Stimulated activated CD4-positive, alpha-beta T cell treated with anti-CD3 and anti-CD28 coated beads, Interleukin-4, amount 100 ng/mL, for 48 hours (primary cell): Measurements from ENCODE around the gene PTGES.
"Not testable (repeated sequence)": the region's sequence is repeated elsewhere in the genome, so short reads cannot be mapped to it uniquely, and the experiment has no call there.

Source experiments
- DNase-seq, 2 donors: peaks; one replicate each; pipeline ENCODE4 v3.0.0-alpha.2; 2020; ENCODE audit warnings: low read depth in 2 of 2

The PTGES gene

GRCh38 chr9:129770741-129771140 is 17.9 kb upstream of the PTGES start:
- no peak for DNase-seq

GRCh38 chr9:129769669-129770068 is 16.8 kb upstream of the PTGES start:
- DNase-seq, result no peak

GRCh38 chr9:129768486-129768885 is 15.6 kb upstream of the PTGES start:
- DNase-seq, result no peak

- DNase-seq, result no peak
Observed at GRCh38 chr9:129765764-129766317, 13.0 kb upstream of the PTGES start.

- no peak for DNase-seq
Observed at GRCh38 chr9:129762985-129763926, 10.4 kb upstream of the PTGES start.

DNA sequence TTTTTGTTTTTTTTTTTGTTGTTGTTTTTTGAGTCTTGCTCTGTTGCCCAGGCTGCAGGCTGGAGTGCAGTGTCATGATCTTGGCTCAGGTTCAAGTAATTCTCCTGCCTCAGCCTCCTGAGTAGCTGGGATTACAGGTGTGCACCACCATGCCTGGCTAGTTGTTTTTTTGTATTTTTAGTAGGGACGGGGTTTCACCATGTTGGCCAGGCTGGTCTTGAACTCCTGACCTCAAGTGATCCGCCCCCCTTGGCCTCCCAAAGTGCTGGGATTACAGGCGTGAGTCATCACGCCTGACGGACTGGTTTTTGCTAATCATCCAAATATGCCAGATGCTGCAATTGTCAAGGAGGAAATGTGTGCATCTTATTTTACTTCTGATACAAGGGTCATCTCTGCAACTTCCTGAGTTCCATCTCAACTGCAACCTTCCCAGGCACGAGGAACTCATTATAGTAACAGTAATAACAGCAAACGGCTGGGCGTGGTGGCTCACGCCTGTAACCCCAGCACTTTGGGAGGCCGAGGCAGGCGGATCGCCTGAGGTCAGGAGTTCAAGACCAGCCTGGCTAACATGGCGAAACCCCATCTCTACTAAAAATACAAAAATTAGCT is 9.6 kb upstream of the PTGES start:
- not testable (repeated sequence) for DNase-seq

DNA sequence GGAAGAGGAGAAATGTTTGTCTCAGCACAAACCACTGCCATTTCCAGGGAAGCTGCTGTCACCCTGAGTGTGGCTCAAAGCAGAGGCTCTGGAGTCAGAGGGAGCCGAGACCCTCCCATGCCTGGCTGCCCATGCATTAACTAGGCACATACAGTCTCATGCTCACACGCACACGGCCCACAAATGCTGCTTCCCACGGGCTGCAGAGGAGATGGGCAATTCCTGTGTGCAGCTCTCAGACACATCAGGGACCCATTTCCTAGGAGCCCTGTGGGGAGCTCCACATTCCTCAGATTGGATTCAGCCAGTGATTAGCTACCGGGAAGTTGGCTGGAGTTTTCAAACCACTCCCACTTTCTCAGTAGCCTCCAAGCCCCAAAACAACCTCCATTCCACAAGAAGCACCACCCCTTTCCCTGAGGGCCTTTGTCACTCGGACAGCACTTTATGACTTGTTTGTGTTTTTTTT is 9.1 kb upstream of the PTGES start:
- no peak for DNase-seq

- DNase-seq, result no peak
Observed at GRCh38 chr9:129761293-129761900, 8.6 kb upstream of the PTGES start.

DNA sequence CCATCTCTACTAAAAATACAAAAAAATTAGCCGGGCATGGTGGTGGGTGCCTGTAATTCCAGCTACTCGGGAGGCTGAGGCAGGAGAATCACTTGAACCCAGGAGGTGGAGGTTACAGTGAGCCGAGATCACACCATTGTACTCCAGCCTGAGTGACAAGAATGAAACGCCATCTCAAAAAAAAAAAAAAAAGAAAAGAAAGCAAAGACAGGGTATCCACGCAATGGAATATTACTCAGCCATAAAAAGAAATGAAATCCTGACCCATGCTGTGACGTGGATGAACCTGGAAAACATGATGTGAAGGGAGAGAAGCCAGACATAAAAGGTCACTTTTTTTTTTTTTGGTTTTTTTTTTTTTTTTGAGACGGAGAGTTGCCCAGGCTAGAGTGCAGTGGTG is 7.9 kb upstream of the PTGES start:
- not testable (repeated sequence) for DNase-seq

GRCh38 chr9:129759804-129760502 is 7.1 kb upstream of the PTGES start:
- DNase-seq, result no peak

DNA sequence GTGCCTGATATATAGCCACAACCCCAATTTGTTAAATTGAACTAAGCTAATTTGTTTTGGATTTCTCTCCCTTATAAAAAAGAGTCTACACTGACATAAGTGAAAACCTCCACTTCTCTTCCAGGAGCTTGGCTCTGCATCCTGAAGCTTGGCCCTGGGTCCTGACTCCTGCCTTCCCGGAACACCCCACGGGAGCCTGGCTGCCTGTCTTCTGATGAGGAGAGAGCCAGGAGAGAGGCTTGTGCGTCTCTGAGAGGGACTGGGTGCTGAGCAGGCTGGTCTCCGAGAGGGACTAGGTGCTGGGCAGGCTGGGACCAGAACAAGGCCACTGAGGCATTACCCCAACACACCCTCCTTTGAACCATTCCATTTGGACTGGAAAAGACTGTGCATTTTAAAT is 6.5 kb upstream of the PTGES start:
- DNase-seq, result no peak

GRCh38 chr9:129757045-129757444 is 4.2 kb upstream of the PTGES start:
- no peak for DNase-seq

DNA sequence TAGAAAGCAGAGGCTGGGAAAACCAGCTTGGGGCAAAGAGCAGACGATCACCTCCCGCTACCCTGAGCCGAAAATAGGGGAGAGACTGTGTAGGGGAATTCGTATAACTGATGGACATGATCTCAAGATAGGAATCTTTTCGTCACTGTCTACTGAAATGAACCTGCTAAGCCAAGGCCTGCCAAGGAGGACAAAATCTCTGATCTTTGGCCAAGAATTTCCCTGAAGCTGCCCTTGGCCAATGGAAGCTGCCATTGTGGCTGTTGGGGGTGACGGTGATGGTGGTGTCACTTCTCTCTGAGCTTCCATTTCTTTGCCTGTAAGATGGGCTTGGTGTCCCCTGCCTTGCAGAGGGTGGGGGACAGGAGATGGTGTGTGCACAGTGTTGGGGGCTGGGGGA is 3.3 kb upstream of the PTGES start:
- DNase-seq, result no peak

DNA sequence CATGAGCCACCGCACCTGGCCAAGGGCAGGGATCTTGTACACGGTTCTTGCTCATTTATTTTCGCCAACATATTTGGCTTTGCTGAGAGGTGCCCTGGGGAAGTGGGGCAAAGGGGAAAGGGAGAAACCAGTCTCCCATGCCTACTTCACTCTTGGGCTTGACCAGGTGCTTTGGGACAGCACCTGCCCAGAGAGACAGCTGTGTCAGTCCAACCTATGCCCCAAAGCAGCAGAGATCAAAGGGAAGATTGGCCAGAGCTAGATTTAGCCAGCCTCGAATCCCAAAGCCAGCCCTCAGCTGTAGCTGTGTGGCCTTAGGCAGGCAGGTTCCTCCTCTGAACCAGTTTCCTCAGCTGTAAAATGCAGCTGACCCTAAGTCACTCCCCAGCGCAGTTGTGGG is 2.3 kb upstream of the PTGES start:
- DNase-seq, result no peak

DNA sequence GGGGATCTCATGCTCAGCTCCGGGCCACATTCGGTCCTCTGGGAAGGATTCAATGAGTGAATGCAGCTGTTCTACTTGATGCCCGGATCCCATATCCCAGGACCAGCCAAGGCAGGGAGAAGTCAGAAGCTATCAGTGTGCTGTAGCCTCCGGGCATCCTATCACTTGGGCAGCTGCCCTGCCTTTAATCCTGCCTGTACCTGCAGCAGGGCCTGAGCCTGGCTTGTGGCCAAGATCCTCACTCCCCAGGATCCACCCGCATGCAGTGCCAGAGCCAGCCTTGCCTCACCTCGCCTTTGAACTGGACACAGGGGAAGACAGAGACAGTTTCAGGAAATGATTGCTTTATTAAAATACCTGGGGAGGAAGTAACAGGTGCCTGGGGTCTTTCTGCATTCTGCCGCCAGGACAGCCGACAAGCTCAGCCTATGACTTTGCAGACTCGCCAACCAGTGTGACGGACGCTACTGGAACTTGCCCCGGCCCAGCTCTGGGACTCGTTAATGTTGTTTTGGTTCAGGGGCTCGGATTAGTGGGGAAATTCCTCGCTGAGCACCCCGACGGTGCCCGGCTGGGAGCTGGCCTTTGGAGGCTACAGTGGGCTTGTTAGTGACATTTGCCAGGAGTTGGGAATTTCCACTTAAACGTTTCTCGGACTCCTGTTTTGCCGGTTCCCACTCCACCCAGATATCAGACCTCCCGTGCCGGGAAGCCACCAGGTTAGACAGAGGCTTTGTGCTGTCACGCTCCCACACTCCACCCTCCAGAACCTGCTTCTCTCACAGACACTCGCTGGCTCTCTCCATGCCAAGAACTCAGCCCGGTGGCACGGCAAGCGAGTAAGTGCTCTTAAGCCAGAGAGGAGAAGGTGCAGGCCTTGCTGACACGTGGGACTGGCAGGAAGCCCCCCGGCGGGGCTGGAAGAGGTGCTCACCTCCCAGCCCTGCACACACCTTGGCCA is 721 bp downstream of the PTGES start:
- DNase-seq, result no peak

DNA sequence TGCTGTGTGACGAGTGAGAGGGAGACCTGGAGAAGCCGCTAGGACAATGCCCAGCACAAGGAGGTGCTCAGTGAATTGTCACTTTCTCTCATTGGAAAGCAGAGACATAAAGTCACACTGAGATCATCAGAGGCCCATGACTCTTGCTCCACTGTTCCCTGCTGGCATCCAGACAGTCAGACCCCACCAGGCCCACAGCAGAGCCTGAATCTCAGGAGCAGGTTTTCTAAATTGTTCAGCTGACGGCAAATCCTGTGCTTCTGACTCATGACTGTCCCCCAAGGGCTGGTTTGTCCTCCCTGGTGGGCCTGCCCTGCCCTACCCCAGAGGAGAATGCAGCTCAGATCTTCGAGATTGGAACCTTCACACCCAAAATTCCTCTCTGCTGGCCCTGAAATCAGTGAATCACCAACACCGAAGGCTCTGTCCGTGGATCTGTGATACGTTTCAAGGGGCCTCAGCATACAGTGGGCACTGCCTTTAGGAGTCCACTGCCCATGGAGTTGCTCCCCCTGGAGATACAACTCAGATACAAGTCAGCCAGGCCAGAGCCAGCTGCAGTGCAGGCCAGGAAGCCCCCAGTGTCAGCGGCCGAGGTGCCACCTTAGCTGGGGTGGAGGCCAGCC is 2.7 kb downstream of the PTGES start:
- no peak for DNase-seq

DNA sequence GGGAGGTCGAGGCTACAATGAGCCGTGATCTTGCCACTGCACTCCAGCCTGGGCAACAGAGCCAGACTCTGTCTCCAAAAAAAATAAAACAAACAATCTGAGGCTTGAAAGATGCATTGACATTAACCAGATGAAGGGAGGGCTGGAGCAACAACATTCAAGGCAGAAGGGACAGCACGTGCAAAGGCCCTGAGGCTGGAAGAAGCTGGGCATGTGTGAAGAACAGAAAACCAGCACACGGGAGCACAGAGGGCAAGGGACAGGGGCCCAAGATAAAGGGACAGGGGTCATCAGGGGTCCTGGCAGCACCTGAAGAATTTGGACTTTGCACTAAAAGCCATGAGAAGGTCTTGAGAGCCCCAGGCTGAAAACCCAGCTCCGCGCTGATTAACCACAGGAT is 3.3 kb downstream of the PTGES start:
- DNase-seq, result no peak

- DNase-seq, result not testable (repeated sequence)
Observed at GRCh38 chr9:129749052-129749451, 3.8 kb downstream of the PTGES start.

- no peak for DNase-seq
Observed at GRCh38 chr9:129748249-129748648, 4.6 kb downstream of the PTGES start.
